ENCODE results near the gene GSKIP. TPM values are rescaled to one million over a fixed set of nuclear protein-coding genes. Genes with fewer than 3 reads are reported as not detected.

The GSKIP gene
- total RNA-seq, 1 experiment from 2014 or later = 43.0 TPM

DNA sequence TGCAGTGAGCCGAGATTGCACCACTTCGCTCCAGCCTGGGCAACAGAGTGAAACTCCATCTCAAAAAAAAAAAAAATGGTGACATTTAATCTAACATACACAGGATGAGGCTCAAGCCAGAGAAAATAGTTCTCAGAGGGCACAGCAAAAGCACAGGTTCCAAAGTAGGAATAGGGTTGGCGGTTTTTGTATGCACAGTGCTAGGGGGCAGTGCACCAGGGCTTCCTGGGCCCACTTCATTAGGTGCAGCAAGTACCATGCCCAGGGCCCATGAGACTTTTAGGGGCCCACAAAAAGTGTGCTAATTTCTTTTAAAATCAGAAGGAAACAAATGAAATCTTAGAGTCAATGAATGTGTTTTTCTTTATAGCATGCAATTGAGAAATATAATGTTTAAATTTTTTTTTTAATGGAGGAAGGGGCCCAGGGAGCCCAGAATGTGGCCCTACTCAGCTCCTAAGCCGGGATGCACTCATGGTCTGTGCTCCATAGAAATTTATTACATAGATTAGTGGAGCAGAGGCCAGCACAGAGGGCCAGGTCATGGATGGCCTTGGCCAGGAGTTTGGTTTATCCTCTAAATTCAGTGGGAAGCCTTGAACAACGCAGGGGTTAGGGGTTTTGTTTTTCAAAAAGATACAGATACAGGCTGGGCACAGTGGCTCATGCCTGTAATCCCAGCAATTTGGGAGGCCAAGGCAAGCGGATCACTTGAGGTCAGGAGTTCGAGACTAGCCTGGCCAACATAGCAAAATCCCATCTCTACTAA is 30.9 kb downstream of the GSKIP start (continued):
- TF ChIP-seq ZNF281 (CRISPR knock-in tag; IDR thresholded peaks at IDR 0.05) = no peak
- no peak for TF ChIP-seq ZNF219 (CRISPR knock-in tag; IDR thresholded peaks at IDR 0.05; ENCODE audit: borderline replicate concordance)
- no peak for TF ChIP-seq USF1 (CRISPR knock-in tag; IDR thresholded peaks at IDR 0.05)
- no peak for TF ChIP-seq CBFB (CRISPR knock-in tag; IDR thresholded peaks at IDR 0.05; ENCODE audit: low read depth)

- CTCF ChIA-PET = no interaction called here
- no peak for DNase-seq (ENCODE audit: low spot score)
- POLR2A ChIA-PET = interaction anchor here (0.6 kb wide), 1 partner anchor 23 kb away, joined by 5 read pairs; no protein-coding TSS in a partner anchor
- Mint-ChIP-seq H3K9me3 (no peaks in the 10 kb centered on the region), H3K4me1 (no peaks in the 10 kb centered on the region), H3K36me3 (no peaks in the 10 kb centered on the region; the same call in 1 of the 2 replicates), H3K4me3 (no peak overlapping the region), H3K27me3 (ENCODE audit: low read depth) (peaks cover under 1% of the 10 kb centered on the region), H3K27ac (no peak overlapping the region)
- TF ChIP-seq ZNF425 (CRISPR knock-in tag; conservative IDR thresholded peaks at IDR 0.05) = no peak
- ATAC-seq = no peak
Observed at GRCh38 chr14:96398432-96398831, 35.1 kb downstream of the GSKIP start.

DNA sequence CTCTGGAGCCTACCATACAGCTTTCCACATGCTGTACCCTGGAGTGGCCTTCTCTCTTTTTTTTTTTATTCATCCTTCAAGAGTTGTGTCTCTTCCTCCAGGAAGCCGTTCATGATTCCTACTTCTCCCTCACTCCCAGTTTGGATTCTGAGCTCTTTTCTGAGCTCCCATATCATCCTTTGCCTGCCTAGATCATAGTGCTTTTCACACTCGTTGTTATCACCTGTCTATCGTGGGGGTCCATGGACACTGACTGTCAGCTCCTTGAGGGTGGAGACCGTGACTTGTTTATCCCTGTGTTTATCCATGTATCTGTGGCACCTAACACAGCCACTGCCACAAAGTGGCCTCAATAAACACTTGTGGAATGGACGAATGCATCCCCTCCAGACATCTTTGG is 35.6 kb downstream of the GSKIP start:
- Mint-ChIP-seq H3K4me3 (no peak overlapping the region), H3K9me3 (no peaks in the 10 kb centered on the region), H3K36me3 (no peaks in the 10 kb centered on the region; the same call in 1 of the 2 replicates), H3K27ac (no peak overlapping the region), H3K4me1 (no peaks in the 10 kb centered on the region), H3K27me3 (ENCODE audit: low read depth) (no peaks in the 10 kb centered on the region; the same call in 1 of the 2 replicates)
- no peak for TF ChIP-seq EMX1 (CRISPR knock-in tag; IDR thresholded peaks at IDR 0.05)
- TF ChIP-seq JUN (CRISPR knock-in tag; IDR thresholded peaks at IDR 0.05) = no peak
- TF ChIP-seq, protein P1, sequence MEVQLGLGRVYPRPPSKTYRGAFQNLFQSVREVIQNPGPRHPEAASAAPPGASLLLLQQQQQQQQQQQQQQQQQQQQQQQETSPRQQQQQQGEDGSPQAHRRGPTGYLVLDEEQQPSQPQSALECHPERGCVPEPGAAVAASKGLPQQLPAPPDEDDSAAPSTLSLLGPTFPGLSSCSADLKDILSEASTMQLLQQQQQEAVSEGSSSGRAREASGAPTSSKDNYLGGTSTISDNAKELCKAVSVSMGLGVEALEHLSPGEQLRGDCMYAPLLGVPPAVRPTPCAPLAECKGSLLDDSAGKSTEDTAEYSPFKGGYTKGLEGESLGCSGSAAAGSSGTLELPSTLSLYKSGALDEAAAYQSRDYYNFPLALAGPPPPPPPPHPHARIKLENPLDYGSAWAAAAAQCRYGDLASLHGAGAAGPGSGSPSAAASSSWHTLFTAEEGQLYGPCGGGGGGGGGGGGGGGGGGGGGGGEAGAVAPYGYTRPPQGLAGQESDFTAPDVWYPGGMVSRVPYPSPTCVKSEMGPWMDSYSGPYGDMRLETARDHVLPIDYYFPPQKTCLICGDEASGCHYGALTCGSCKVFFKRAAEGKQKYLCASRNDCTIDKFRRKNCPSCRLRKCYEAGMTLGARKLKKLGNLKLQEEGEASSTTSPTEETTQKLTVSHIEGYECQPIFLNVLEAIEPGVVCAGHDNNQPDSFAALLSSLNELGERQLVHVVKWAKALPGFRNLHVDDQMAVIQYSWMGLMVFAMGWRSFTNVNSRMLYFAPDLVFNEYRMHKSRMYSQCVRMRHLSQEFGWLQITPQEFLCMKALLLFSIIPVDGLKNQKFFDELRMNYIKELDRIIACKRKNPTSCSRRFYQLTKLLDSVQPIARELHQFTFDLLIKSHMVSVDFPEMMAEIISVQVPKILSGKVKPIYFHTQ (CRISPR knock-in tag; IDR thresholded peaks at IDR 0.05) = no peak
- no peak for TF ChIP-seq NFYB (CRISPR knock-in tag; conservative IDR thresholded peaks at IDR 0.05; ENCODE audit: low read depth)
- no peak for TF ChIP-seq ZNF425 (CRISPR knock-in tag; conservative IDR thresholded peaks at IDR 0.05)
- no peak for TF ChIP-seq NFATC4 (CRISPR knock-in tag; IDR thresholded peaks at IDR 0.05)
- no peak for TF ChIP-seq GTF2I (CRISPR knock-in tag; conservative IDR thresholded peaks at IDR 0.05)
- TF ChIP-seq, protein P2, sequence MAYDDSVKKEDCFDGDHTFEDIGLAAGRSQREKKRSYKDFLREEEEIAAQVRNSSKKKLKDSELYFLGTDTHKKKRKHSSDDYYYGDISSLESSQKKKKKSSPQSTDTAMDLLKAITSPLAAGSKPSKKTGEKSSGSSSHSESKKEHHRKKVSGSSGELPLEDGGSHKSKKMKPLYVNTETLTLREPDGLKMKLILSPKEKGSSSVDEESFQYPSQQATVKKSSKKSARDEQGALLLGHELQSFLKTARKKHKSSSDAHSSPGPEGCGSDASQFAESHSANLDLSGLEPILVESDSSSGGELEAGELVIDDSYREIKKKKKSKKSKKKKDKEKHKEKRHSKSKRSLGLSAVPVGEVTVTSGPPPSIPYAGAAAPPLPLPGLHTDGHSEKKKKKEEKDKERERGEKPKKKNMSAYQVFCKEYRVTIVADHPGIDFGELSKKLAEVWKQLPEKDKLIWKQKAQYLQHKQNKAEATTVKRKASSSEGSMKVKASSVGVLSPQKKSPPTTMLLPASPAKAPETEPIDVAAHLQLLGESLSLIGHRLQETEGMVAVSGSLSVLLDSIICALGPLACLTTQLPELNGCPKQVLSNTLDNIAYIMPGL (CRISPR knock-in tag; IDR thresholded peaks at IDR 0.05) = no peak
- no peak for TF ChIP-seq TP53 (CRISPR knock-in tag; IDR thresholded peaks at IDR 0.05)
- TF ChIP-seq ZBTB21 (CRISPR knock-in tag; IDR thresholded peaks at IDR 0.05; ENCODE audit: borderline replicate concordance) = no peak
- no peak for TF ChIP-seq ATF1 (CRISPR knock-in tag; IDR thresholded peaks at IDR 0.05)
- no peak for TF ChIP-seq FOXP4 (CRISPR knock-in tag; IDR thresholded peaks at IDR 0.05)
- no peak for ATAC-seq
- POLR2A ChIA-PET = no interaction called here
- CTCF ChIA-PET = no interaction called here
- DNase-seq (ENCODE audit: low spot score) = no peak

All from WTC11 (cell line).